ENCODE data around the gene SRCAP. TPM values are rescaled to one million over a fixed set of nuclear protein-coding genes. Genes with fewer than 3 reads are reported as not detected.

Gene SRCAP
- total RNA-seq, 1 donor from 2014 or later: 28.5 TPM

- peaks cover 0 to 27% of the 10 kb centered on the region in 2 donors for H3K36me3 ChIP-seq
These were observed 87.4 kb downstream of the SRCAP start for GRCh38 chr16:30786115-30786935.

GRCh38 chr16:30786936-30787612 is 88.1 kb downstream of the SRCAP start, which contains the start of gene ZNF629:
ZNF629 (minus strand) TSS chr16:30787205; CDS start chr16:30784482, 2,723 bp downstream.
- Histone ChIP-seq H3K36me3 (peaks cover 0 to 20% of the 10 kb centered on the region in 2 donors), H3K4me3 (peak within 1 kb of the TSS; percentile 66 to 94), H3K27me3 (no peaks in the 10 kb centered on the region), H3K9me3 (no peaks in the 10 kb centered on the region), H3K27ac (peak within 1 kb of the TSS; percentile 85), H3K4me1 (peaks cover 29% of the 10 kb centered on the region)
- TF ChIP-seq POLR2A (IDR thresholded peaks at IDR 0.05) (no peak), POLR2AphosphoS5 (IDR thresholded peaks at IDR 0.05; ENCODE audit: insufficient read depth in 1 of 2, low read depth in 1 of 2) (peak in 1 of 2 donors; percentile 67), CTCF (IDR thresholded peaks at IDR 0.05) (no peak)
- no peak for DNase-seq (ENCODE audit: extremely low spot score in 2 of 2)
- intact Hi-C loops (cut with DNase I): no loop called here

More at GRCh38 chr16:30786115-30786935, 87.4 kb downstream of the SRCAP start:
- intact Hi-C loops (cut with DNase I): no loop called here
- Histone ChIP-seq H3K9me3 (no peaks in the 10 kb centered on the region), H3K27ac (peak overlapping the region; percentile 85), H3K4me3 (peak overlapping the region; percentile 66 to 94), H3K27me3 (no peaks in the 10 kb centered on the region), H3K4me1 (peaks cover 29% of the 10 kb centered on the region)
- TF ChIP-seq CTCF (IDR thresholded peaks at IDR 0.05) (no peak), POLR2A (IDR thresholded peaks at IDR 0.05) (no peak), POLR2AphosphoS5 (IDR thresholded peaks at IDR 0.05; ENCODE audit: insufficient read depth in 1 of 2, low read depth in 1 of 2) (no peak)
- no peak for DNase-seq (ENCODE audit: extremely low spot score in 2 of 2)

GRCh38 chr16:30787613-30788378 is 88.8 kb downstream of the SRCAP start:
- TF ChIP-seq POLR2A (IDR thresholded peaks at IDR 0.05) (no peak), CTCF (IDR thresholded peaks at IDR 0.05) (no peak), POLR2AphosphoS5 (IDR thresholded peaks at IDR 0.05; ENCODE audit: insufficient read depth in 1 of 2, low read depth in 1 of 2) (no peak)
- Histone ChIP-seq H3K4me3 (peak overlapping the region; percentile 66 to 94), H3K27me3 (no peaks in the 10 kb centered on the region), H3K36me3 (peaks cover 0 to 14% of the 10 kb centered on the region in 2 donors), H3K4me1 (peaks cover 29% of the 10 kb centered on the region), H3K27ac (peak overlapping the region; percentile 85), H3K9me3 (no peaks in the 10 kb centered on the region)
- DNase-seq (ENCODE audit: extremely low spot score in 2 of 2): no peak
- intact Hi-C loops (cut with DNase I): no loop called here

Small RNA genes lying within 50 kb of the gene (small RNA-seq; reads per million reads assigned to genes)
- not detected for gene RNU6-1043P
- not detected for gene RNU6-416P
- gene SNORA30: 0.34 reads per million

Other genes with a start within 250 kb of the SRCAP start
- gene ITGAL, start 226.4 kb upstream of the SRCAP start, total RNA-seq: 5.4 TPM
- 30.7 TPM for gene ZNF768, start 172.6 kb upstream of the SRCAP start, total RNA-seq
- 10.6 TPM for gene ZNF747, start 164.3 kb upstream of the SRCAP start, total RNA-seq
- 18.4 TPM for gene ZNF764, start 140.8 kb upstream of the SRCAP start, total RNA-seq
- 20.1 TPM for gene ZNF688, start 127.5 kb upstream of the SRCAP start, total RNA-seq
- 21.6 TPM for gene ZNF785, start 113.5 kb upstream of the SRCAP start, total RNA-seq
- 7.6 TPM for gene ZNF689, start 88.8 kb upstream of the SRCAP start, total RNA-seq
- gene PRR14, start 48.2 kb upstream of the SRCAP start, total RNA-seq: 60.4 TPM
- gene FBRS, start 40.7 kb upstream of the SRCAP start, total RNA-seq: 28.7 TPM
- gene PHKG2, start 49.3 kb downstream of the SRCAP start, total RNA-seq: 32.9 TPM
- 1.7 TPM for gene CFAP119, start 62.9 kb downstream of the SRCAP start, total RNA-seq
- 60.9 TPM for gene RNF40, start 63.2 kb downstream of the SRCAP start, total RNA-seq
- gene ZNF629, start 88.0 kb downstream of the SRCAP start, total RNA-seq: 11.3 TPM
- 38.1 TPM for gene BCL7C, start 194.9 kb downstream of the SRCAP start, total RNA-seq
- 3.2 TPM for gene CTF1, start 197.4 kb downstream of the SRCAP start, total RNA-seq
- gene FBXL19, start 224.4 kb downstream of the SRCAP start, total RNA-seq: 21.4 TPM
- 27.0 TPM for gene ORAI3, start 249.9 kb downstream of the SRCAP start, total RNA-seq